GM12892 (cell line): ENCODE measurements around the gene KLHL30.

Experiments used
- DNase-seq: peaks from one replicate; pipeline ENCODE4 v3.0.0; 2011; ENCODE audit not compliant: insufficient read length
- FAIRE-seq: peaks from 2 replicates; lab custom pipeline; 2011; peaks lifted over from hg19 to GRCh38; lab: Jason Lieb, UNC
- POLR2A ChIP-seq: IDR thresholded peaks from 2 replicates; pipeline ENCODE4 v1.6.1; 2011; ENCODE audit warnings: low read depth, low read length, control low read depth
- POLR2AphosphoS5 ChIP-seq: IDR thresholded peaks from 2 replicates; pipeline ENCODE4 v1.6.1; 2011; ENCODE audit warnings: low read depth, low read length, control low read depth
- TAF1 ChIP-seq: IDR thresholded peaks from 2 replicates; pipeline ENCODE4 v1.6.1; 2011; ENCODE audit warnings: low read depth, mild to moderate bottlenecking, control low read depth, low read length, borderline replicate concordance

Gene KLHL30

GRCh38 chr2:238157506-238158017 is 19.1 kb downstream of the KLHL30 start:
- TF ChIP-seq POLR2A: no peak
- no peak for TF ChIP-seq TAF1
- no peak for TF ChIP-seq POLR2AphosphoS5
- DNase-seq (no peak), FAIRE-seq (no peak)

DNA sequence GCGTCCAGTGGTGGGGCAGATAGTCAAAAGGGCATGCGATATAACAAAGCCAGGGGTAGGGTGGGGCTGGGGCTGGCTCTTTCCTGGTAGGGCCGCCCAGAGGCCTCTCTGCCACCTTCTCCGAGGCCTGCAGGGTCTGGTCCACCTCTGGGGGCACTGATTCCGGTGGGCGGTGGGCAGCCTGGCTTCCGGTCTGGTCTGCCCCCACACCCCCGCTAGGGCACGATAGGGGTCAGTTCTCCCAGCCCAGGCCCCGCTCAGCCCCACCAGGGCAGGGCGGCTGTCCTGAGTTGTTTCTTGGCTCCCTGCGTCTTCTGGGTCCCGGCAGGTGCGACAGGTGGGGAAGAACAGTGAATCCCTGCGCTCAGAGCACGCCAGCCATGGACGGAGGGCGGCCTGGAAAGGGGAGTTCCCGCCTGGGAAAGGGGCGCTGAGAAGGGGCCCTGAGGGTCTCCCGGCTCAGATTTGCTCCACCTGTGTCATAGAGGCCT is 19.6 kb downstream of the KLHL30 start:
- TF ChIP-seq TAF1 (no peak), POLR2AphosphoS5 (no peak), POLR2A (no peak)
- no peak for FAIRE-seq
- DNase-seq: no peak

- DNase-seq (peak; percentile 67), FAIRE-seq (no peak)
- TF ChIP-seq POLR2A (no peak), TAF1 (no peak), POLR2AphosphoS5 (no peak)
These were observed 20.1 kb downstream of the KLHL30 start, which contains the start of gene ERFE for GRCh38 chr2:238158509-238159070. Gene ERFE, plus strand, starts transcription at chr2:238158970. Its CDS starts 38 bp downstream, at chr2:238159008.

DNA sequence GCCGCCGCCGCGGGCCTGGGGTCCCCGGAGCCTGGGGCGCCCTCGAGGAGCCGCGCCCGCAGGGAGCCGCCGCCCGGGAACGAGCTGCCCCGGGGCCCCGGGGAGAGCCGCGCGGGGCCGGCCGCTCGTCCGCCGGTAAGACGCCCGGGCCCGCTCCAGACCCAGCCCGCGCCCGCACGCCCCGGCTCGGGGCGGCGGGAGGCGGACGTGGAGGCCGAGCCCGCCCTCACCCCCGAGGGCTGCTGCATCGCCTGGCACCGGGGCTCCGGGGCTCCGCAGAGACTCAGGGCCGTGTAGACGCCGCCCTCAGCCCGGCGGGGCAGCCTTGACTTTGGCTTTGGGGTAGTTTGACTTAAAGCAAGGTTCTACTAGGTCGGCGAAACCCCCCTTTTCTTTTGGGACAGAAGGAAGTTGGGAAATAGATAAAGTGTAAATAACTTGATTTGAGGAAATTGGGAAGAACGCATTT is 20.6 kb downstream of the KLHL30 start:
- FAIRE-seq: no peak
- TF ChIP-seq POLR2AphosphoS5 (no peak), TAF1 (no peak), POLR2A (no peak)
- no peak for DNase-seq

GRCh38 chr2:238159661-238160205 is 21.3 kb downstream of the KLHL30 start:
- FAIRE-seq: no peak
- TF ChIP-seq POLR2AphosphoS5: no peak
- no peak for TF ChIP-seq TAF1
- TF ChIP-seq POLR2A: no peak
- DNase-seq: no peak

- no peak for FAIRE-seq
- no peak for DNase-seq
- TF ChIP-seq POLR2AphosphoS5 (no peak), POLR2A (no peak), TAF1 (no peak)
These were observed 22.0 kb downstream of the KLHL30 start for GRCh38 chr2:238160206-238161129.

GRCh38 chr2:238161291-238162051 is 23.0 kb downstream of the KLHL30 start:
- DNase-seq (no peak), FAIRE-seq (no peak)
- TF ChIP-seq TAF1 (no peak), POLR2A (no peak), POLR2AphosphoS5 (no peak)

GRCh38 chr2:238162251-238162845 is 23.9 kb downstream of the KLHL30 start:
- FAIRE-seq: no peak
- no peak for DNase-seq
- TF ChIP-seq POLR2A (no peak), POLR2AphosphoS5 (no peak), TAF1 (no peak)

DNA sequence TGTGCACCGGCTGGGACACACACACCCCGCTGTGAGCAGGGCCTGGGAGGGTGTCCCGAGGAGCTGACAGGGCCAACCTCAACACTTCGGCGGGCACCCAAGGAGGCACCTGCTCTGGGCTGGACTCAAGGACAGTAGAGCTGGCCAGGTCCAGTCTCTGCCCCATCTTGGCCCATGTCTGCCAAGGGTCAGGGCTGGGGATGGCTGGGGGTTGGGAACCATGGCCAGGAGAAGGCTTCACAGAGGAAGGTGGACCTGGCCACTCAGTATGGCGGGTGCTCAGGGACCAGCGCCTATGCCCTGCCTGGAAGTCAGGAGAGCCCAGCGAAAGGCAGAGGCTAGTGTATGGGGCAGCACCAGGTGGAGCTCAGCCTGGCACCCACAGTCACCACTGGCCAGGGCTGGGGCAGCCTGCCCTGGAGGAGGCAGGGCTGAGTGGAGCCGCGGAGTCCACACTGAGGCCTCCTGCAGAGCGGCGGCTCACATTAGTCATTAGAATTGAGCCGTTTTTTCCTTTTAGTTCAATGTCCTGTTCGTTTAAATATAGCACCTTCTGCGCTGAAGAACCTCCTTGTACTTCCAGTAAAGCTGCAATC is 24.5 kb downstream of the KLHL30 start:
- no peak for FAIRE-seq

DNA sequence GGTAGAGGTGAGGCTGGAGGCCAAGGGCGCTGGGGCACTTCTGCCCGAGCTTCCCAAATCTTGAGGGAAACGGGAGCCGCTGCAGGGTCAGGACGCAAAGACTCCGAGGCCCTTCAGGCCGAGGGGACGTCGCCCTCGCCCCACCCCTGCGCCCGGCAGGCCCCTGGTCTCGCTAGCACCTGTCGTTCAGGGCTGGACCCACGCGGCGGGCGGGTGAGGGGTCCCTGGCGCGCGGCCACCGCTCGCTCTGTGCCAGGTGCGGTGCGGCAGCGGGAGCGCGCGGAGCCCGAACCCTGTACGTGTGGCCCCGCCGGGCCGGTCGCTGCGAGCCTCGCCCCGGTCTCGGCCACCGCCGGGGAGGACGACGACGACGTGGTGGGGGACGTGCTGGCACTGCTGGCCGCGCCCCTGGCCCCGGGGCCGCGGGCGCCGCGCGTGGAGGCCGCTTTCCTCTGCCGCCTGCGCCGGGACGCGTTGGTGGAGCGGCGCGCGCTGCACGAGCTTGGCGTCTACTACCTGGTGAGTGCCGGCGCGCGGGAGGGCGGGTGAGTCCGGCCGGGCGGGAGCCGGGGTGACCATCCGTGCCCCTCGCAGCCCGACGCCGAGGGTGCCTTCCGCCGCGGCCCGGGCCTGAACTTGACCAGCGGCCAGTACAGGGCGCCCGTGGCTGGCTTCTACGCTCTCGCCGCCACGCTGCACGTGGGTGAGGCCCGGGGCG is 25.2 kb downstream of the KLHL30 start:
- no peak for FAIRE-seq
- no peak for DNase-seq
- TF ChIP-seq POLR2AphosphoS5 (no peak), POLR2A (no peak), TAF1 (no peak)

More for the DNA sequence above, 24.5 kb downstream of the KLHL30 start:
- TF ChIP-seq POLR2AphosphoS5 (no peak), TAF1 (no peak), POLR2A (no peak)
- DNase-seq: no peak
